GM03348 (cell line): Measurements from ENCODE around the gene PRR35.

ENCODE experiments used
- DNase-seq: peaks from one replicate; pipeline ENCODE4 v3.0.0; 2012; ENCODE audit warnings: low spot score

Gene PRR35

GRCh38 chr16:564690-565418 lies 4.7 kb downstream of the PRR35 start:
- DNase-seq, result no peak

- no peak for DNase-seq
Observed at GRCh38 chr16:565419-566330, 5.5 kb downstream of the PRR35 start.

- peak; percentile 65 for DNase-seq
Observed at GRCh38 chr16:566475-567372, 6.5 kb downstream of the PRR35 start, which contains the start of gene NHLRC4. TSS of gene NHLRC4 (plus strand) at chr16:567005. CDS start at chr16:568048, 1,043 bp downstream.

GRCh38 chr16:567373-568256 lies 7.4 kb downstream of the PRR35 start:
- no peak for DNase-seq

GRCh38 chr16:568401-569258 lies 8.4 kb downstream of the PRR35 start:
- DNase-seq, result no peak

GRCh38 chr16:569445-570254 lies 9.5 kb downstream of the PRR35 start, which contains the start of gene PIGQ:
TSS of gene PIGQ (plus strand) at chr16:569968. CDS start at chr16:574075, 4,107 bp downstream.
- peak; percentile 95 for DNase-seq

GRCh38 chr16:572865-573650 lies 12.9 kb downstream of the PRR35 start:
- DNase-seq, result no peak

GRCh38 chr16:574021-574760 lies 14.0 kb downstream of the PRR35 start:
- no peak for DNase-seq

GRCh38 chr16:575354-576196 lies 15.4 kb downstream of the PRR35 start:
- no peak for DNase-seq

- no peak for DNase-seq
Observed at GRCh38 chr16:576197-576822, 16.1 kb downstream of the PRR35 start.

GRCh38 chr16:576823-577201 lies 16.6 kb downstream of the PRR35 start:
- no peak for DNase-seq

GRCh38 chr16:577796-578195 lies 17.6 kb downstream of the PRR35 start:
- no peak for DNase-seq

GRCh38 chr16:578232-578869 lies 18.2 kb downstream of the PRR35 start:
- no peak for DNase-seq

GRCh38 chr16:578870-579405 lies 18.7 kb downstream of the PRR35 start:
- DNase-seq, result peak; percentile 72
